D721Med (cell line): ENCODE results near the gene PFN4.

Source experiments
- DNase-seq: peaks from one replicate; pipeline ENCODE4 v3.0.0; 2011; ENCODE audit warnings: low spot score; ENCODE audit not compliant: insufficient read length
- FAIRE-seq: peaks from 2 replicates; lab custom pipeline; 2011; peaks lifted over from hg19 to GRCh38; lab: Jason Lieb, UNC
- TF ChIP-seq, protein P1 (sequence below): IDR thresholded peaks from 2 replicates; pipeline ENCODE4 v1.5.1; 2012; ENCODE audit warnings: mild to moderate bottlenecking, control low read depth; ENCODE audit not compliant: insufficient read depth; ENCODE audit errors: missing control alignments

PFN4 gene

DNA sequence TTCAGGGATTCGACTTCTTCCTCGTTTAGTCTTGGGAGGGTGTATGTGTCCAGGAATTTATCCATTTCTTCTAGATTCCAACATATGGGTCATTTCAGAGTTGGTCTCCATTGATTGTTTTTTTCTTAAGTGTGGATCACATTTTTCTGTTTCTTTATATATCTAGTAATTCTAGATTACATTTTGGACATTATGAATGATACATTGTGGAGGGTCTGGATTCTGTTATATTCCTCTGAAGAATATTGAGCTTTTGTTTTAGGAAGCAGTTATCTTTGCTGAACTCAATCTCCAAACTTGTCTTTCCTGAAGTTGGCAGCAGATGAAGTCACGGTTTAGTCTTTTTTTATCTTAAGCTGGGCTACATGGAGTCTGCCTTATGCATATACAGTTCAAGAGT is 9.4 kb upstream of the PFN4 start:
- TF ChIP-seq, protein P1, sequence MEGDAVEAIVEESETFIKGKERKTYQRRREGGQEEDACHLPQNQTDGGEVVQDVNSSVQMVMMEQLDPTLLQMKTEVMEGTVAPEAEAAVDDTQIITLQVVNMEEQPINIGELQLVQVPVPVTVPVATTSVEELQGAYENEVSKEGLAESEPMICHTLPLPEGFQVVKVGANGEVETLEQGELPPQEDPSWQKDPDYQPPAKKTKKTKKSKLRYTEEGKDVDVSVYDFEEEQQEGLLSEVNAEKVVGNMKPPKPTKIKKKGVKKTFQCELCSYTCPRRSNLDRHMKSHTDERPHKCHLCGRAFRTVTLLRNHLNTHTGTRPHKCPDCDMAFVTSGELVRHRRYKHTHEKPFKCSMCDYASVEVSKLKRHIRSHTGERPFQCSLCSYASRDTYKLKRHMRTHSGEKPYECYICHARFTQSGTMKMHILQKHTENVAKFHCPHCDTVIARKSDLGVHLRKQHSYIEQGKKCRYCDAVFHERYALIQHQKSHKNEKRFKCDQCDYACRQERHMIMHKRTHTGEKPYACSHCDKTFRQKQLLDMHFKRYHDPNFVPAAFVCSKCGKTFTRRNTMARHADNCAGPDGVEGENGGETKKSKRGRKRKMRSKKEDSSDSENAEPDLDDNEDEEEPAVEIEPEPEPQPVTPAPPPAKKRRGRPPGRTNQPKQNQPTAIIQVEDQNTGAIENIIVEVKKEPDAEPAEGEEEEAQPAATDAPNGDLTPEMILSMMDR: no peak
- DNase-seq (no peak), FAIRE-seq (no peak)

DNA sequence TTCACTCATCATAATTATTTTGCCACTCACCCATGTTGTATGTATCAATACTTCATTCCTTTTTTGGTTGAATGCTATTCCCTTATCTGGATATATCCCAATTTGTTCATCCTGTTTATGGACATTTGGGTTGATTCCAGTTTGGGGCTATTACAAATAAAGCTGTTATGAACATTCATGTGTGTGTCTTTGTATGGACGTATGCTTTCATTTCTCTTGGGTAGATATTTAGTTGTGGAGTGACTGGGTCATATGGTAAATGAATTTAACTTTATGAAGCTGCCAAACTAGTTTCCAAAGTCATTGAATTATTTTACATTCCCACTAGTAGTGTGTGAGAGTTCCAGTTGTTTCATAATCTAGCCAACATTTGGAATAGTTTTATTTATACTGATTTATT is 2.8 kb upstream of the PFN4 start:
- TF ChIP-seq, protein P1: no peak
- DNase-seq (no peak), FAIRE-seq (no peak)

GRCh38 chr2:24123922-24124580 is 917 bp upstream of the PFN4 start:
- TF ChIP-seq, protein P1: no peak
- FAIRE-seq (no peak), DNase-seq (no peak)

GRCh38 chr2:24122366-24123194 is 554 bp downstream of the PFN4 start:
- TF ChIP-seq, protein P1: no peak
- FAIRE-seq (no peak), DNase-seq (no peak)

GRCh38 chr2:24121469-24121868 is 1.7 kb downstream of the PFN4 start:
- TF ChIP-seq, protein P1: no peak
- DNase-seq (no peak), FAIRE-seq (no peak)

DNA sequence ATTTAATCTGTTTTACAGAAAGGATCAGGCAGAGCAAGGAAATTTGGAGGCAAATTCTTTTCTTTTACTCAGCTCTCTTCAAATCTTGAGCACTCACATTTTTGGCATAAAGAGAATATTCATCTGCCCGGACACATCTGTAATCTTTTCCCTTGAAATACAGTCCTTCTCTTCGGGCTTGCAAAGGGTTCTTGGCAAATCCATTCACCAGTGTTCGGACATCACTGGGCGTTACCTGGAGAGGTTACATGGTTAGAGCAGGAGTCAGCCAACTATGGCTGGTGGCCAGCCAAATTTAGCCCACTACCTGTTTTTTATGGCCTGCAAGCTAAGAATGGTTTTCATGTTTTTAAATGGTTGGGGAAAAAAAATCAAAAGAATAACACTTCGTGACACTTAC is 2.1 kb downstream of the PFN4 start:
- TF ChIP-seq, protein P1: no peak
- DNase-seq (no peak), FAIRE-seq (no peak)

- DNase-seq (no peak), FAIRE-seq (no peak)
- TF ChIP-seq, protein P1: no peak
These were observed 5.2 kb downstream of the PFN4 start for GRCh38 chr2:24117902-24118301.
